HG03520 (cell line): ENCODE results near the gene BICD2.

Source experiments
- ATAC-seq: cut with Tn5 transposase; IDR thresholded peaks from one replicate; pipeline ENCODE4 v1.9.1; 2021; ENCODE audit warnings: mild to moderate bottlenecking, moderate library complexity; ENCODE audit not compliant: unreplicated experiment

The BICD2 gene

DNA sequence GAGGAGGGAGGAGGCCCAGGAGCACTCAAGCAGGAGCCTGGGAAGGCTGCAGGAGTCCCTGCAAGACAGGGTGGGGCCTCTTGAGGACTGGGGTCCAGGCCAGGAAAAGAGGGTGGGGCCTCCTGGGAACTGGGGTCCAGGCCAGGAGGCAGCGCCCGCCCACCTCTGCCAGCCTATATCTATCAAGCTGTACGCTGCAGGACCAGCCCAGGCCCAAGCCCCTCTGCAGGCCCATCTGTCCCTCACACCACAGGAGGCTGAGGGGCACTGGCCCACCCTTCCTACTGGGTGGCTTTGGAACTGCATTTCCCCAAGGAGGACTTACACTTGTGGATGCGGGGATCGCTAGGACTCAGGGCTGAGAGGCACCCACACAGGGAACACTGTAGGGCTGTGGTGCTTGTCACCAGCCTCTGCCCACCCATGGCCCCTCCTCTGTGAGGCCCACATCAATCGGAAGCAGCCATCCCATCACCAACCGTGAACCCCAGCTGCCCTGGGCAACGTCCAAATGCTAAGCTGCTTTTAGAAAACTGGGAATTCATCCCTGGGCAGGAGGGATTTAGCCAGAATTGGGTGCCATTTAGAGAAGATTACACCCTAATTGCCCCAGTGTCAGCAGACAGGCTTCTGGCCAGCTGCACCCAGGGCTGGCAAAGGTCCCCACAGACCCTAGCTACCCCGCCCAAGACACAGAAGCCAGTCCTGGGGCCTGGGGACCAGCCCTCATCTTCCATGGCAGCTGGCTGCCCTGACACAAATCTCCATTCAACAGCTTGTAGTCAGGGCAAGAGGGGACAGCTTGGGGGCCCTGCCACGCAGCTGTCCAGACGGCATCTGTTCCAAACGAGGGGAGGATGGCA lies 15.3 kb downstream of the BICD2 start:
- ATAC-seq, result no peak

DNA sequence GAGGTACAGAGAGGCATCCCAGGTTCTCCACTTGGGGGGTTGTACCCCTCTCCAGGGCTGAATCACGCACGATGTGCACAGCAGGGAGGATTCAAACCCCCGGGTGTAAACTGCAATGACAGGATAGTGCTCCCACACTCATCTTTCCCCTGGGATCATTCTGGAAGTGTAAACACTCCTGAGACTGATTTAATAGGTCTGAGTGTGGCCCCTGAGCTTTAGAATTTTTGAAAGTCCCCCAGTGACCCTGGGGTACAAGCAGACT lies 16.5 kb downstream of the BICD2 start:
- no peak for ATAC-seq

DNA sequence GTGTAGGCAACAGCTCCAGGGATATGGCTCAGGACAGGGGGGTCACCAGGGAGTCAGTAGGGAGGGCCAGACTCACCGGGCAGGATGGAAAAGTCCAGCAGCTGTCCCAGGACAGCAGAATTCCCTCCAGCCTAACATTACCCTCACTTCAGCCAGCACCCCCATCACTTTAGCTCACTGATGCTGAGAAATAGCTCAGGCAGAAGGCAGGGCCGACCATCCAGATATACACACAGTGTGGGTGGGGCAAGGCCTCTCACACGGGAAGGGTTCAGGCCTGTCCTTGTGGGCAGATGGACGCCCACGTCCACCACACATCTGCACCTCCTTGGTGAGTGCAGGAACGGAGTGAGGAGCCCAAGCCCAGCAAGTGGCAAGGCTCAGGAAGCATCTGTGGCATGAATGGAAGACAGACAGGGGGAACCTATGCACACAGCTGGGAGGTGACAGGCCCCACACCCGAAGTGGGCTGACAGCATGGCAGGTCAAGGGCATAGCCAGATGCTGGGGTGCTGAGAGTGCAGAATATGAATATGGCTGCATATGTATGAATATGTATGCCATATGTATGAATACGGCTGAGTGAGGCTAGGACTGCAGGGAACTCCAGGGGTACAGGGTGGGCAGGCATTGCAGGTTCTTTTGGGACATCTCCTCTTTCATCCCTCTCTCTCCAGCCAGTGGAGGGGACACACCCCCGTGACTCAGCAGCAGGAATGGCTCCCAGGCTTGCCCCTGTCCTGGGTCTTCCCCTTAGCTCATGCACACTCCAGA lies 17.0 kb downstream of the BICD2 start:
- ATAC-seq, result no peak

DNA sequence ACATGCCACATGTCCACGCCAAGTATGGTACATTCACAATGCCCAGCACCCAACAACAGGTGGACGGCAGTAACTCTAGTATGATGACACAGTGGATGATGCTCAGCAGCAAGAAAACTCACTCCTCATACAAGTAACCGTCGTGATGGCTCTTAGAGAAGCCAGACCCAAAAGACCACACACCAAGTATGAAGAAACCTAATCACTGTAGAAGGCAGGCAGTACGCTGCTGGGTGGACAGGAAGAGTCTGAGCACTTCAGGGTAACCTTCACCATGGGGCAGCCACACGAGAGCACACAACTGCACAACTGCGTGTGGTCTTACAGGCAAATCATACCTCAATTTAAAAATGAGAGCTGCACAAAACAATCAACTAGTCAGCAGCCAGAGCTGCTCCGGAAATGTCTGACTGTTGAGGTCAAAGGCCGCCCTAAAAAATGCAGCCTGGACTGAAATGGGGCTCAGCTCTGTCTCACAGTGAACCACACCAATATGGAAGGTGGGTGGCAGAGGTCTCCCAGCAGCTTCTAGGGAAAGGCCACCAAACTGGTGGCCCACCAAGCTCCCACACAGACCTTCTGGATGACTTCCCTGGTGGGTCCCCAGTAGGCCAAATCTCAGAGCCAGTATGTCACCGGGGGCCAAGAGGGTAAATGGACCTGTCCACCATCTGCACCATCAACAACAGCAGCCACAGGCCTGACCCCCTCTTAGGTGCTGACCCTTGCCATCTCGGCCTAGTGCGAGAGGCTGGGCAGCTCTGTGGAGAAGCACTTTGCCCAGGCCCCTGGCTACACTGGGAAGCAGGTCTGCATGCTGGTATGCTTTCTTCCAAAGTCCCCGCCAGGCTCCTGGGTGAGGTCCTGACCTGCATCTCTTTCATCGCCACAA lies 17.8 kb downstream of the BICD2 start:
- no peak for ATAC-seq

DNA sequence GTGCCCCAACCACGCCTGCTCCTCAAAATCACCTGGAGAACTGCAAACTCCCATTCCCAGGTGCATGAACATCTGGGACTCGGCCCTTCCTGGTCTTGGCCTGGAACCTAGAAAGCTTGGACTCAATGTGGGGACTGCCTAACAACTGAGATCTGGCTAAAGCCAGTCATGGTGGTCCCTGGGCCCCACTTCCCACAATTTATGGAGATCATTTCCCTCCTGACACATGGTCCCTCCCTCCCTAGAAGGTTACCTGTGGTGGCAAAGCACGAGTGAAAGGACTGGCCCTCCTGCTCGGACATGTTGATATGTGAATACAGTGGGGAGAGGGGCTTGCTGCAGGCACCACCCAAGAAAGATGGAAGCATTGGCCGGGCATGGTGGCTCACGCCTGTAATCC lies 18.8 kb downstream of the BICD2 start:
- ATAC-seq, result no peak

DNA sequence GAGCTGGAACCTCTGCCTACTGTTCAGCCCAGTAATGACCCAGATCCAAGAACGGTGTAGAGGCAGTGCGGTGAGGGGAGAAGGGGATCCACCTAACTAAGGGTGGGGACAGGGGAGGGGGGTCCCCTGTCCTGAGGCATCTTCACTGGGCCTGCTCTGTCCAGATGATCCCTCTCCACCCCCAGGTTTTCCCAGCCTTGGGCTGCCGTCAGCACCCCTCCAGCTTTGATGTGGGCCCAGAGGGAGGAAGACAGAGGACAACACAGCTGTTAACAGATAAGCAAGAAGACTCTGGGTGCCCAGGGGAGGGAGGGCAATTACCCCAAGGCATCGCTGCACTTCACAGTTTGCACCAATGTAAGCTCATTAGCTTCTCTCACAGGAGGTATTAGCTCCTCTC lies 19.3 kb downstream of the BICD2 start:
- no peak for ATAC-seq

DNA sequence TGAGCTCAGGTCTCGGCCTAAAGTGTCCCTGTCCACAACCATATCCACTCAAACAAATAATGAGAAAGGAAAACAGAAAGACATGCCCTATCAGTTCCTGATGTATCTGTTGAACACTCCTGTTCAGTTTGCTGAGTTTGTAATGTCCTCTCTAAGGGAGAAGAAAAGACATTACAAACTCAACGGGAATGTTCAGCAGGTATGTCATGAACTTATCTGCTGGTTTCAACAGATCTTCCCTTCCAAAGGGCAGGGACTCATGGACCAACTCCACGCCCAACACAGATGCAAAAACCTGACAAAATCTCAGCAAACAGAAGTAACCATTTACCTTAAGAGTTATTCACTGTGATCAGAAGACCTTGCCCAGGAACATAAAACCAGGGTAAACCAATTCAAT lies 23.7 kb downstream of the BICD2 start:
- no peak for ATAC-seq

DNA sequence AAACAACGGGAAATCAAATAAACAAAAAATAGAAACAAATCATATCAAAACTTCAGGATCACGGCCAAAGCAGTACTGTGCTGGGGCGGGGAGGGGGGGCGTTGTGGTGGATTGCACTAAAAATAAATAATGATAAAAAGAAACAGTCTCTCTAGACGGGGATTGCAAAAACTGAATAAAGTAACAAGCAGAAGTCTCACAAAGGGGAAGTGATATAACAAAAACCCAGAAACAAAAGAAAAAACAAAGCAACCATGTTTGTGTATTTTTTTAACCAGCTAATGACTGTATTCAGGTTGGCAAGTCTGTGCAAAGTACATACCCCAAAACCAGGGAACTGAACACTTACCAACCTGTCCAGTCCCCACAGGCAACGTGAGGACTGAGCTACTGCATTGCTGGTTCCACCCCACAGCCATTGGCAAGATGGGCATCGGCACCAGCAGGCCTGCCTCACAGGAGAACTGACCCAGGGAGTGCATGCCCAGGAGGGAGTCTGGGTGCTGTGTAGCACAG lies 24.1 kb downstream of the BICD2 start:
- no peak for ATAC-seq

DNA sequence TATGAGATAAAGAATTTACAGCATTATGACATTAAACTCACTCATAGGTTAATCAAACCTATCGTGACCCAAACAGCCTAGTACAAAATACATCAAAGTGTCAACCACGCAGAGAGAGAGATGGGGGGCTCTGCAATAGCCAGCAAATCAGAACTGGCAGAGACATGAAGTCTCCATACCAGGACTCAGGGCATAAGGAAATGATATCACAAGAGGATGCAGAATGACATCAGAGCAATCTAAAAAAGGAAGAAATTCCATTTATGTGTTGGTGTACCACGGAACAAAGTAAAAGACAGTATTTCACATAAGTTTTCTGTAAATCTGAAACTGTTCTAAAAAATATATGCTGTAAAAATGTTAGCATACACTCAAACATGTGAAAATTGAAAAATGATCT lies 24.6 kb downstream of the BICD2 start:
- ATAC-seq, result no peak

DNA sequence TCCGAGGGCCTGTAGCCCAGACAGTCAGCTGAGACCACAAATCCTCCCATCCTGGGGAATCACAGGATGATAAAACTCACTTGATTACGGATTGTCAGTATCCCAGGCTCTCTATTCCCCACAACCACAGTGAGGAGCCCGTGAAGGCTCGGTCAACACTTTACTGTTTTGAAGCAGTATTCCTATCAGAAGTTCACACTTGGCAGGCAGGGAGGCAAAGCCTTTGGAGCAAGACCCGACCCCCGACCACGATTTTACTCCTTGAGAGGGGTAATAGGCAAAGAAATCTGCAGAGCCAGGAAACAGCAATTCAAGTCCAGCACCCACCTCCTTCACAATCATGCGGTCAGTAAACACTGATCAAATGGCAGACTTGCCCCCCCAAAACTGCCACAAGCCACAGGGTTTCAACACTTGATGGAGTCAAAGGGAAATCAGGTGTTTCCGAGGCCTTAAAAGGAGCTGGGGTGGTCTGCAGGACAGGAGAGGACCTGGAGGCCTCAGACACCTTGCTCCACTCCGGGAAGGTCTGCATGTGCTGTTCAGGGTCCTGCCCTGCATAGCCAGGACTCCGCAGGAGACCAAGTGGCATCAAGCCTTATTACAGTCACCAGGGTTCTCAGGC lies 25.2 kb downstream of the BICD2 start:
- no peak for ATAC-seq

DNA sequence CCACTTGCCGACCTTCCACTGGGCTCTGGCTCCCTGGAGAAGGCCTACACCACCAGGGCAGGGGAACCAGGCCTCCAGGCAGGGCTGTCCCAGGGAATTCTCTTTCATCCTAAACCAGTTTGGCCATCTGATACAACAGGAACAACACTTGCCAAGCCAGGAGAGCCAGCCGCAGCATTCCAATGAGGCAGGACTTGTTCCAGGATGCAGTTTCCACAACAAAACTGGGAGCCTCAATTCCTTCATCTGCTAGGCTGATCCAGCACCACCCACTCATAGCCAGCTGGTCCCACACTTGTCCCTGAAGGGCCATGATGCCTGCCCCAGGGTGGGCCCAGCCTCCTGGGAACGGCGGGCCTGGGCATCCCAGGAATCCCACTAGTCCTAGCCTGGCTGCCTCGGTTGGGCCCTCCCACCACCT lies 26.0 kb downstream of the BICD2 start:
- no peak for ATAC-seq

DNA sequence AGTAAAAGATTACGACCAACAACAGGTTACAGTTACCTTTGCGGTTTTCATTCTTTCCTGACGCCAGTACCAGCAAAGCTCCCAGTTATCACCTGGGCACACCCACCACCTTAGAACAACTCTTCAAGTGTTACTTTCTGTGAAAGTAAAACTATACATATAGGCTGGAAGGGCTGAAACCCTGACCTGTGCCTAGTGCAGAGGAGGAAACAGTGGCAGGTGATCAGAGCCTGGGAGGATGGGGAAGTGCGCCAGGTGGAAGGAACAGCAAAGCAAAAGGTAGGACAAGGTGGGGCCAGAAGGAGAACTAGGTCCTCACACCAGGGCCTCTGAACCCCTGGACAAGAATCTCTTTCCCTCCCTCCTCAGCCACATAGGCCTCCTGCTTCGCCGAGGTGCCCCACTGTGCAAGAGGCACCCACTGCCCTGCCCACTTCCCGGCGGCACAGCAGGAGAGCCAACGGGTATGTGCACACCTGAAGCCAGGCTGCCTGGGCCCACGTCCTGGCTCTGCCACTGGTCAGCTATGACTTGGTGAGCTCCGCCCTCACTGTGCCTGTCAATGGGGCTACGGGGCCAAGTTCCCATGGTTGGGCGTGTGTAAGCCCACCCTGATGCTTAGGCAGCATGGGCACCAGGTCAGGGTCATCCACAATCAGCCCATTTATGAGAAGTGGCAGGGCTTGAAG lies 26.9 kb downstream of the BICD2 start:
- ATAC-seq, result no peak

DNA sequence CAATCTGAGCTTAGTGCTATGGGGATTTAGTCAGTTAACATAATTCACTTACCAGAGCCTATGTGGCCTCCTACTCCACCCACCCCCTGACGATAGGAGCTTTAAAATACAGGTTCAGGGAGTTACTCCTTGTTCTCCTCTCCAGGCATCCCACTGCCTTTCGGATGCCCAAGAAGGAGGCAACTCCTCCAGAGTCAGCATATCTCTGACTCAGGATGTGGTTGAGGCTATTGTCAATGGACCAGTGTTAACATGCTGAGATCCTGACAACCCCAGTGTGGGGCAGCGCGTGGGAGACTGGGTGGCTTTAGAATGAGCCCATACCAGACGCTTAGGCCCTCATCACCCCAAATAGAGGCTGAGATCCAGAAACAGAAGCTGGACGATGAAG lies 27.4 kb downstream of the BICD2 start:
- ATAC-seq, result no peak

DNA sequence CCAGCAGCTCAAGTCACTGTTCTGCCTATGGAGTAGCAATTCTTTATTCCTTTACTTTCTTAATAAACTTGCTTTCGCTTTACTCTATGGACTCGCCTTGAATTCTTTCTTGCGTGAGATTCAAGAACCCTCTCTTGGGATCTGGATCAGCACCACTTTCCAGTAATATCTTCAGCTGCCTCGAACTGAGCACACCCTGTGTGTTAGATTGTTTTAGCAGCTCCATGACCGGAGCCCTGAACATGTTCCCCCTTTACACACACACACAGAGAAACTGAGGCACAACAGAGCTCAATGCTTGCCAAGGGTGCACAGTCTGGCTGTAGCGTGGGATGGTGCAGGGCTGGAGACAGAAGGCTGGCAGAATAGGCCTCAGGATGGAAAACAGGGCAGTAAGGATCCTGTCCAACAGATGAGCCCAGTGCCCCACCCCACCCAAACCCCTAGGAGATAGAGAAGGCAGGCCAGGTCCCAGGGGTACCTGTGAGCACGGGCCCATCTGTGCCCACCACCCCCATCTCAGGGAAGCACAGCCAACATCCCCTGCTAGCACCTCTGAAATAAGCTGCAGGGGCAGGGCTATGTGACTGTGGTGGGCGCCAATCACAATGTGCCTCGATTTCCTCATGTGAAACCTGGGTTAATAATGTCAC lies 27.9 kb downstream of the BICD2 start:
- no peak for ATAC-seq

DNA sequence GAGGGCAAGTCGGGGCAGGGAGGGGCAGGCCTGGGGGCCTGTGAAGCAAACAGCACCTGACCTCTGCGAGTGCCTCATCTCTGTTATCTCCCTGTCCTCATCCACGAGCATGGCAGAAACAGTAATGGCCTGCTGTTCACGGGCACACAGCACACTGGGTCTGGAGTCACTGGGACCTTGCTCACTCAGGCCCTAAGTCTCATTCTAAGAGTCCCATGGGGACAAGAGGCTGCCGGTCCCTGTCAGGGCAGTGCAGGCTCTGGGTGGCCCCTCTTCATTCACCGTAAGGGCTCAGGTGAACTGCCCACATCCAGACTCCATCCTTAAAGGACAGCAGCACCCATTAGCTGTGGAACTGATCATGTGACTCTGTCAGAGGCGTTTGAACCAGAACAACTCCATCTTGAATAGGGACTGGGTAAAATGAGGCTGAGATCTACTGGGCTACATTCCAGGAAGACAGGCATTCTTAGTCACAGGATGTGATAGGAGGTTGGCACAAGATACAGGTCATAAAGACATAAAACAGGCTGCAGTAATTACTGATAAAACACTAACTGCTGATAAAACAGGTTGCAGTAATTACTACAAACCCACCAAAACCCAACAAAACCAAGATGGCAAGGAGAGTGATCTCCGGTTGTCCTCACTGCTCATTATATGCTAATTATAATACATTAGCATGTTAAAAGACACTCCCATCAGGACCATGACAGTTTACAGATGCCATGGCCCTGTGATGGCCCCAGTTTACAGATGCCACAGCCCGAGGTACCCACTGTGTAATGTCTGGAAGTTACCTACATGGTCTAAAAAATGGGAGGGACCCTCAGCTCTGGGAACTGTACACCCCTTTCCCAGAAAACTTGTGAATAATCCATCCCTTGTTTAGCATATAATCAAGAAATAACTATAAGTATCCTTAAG lies 28.7 kb downstream of the BICD2 start:
- no peak for ATAC-seq

DNA sequence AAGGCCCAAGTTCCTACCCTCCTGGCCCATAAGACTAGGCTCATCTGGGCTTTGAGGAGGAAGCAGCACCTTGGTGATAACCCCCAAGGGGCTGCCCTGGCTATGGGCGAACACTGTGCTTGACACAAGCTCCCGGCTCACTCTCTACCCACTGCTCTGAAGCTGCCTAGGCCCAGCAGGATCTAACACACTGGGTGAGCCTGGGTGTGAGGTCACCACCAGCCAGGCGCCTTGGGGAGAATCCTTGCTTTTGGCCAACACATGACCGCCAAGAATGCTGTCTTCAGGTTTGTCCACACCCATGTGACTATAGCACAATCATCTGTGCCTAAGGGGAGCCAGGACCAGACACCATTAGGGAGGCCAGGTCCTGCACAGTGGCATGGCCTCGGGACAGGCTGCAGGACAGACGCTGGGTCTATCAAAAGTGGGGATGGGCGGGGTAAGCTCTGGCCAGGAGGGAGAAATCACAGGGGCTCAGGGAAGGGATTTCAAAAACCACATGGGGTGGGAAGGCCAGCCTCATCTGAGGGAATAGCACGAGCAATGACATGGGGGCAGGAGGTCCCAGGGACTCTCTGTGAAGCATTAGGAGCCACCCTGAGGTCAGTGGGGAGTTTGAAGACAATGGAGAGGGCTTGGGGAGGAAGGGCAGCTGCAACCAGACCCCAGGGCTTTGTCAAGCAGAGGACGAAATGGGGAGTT lies 29.6 kb downstream of the BICD2 start:
- no peak for ATAC-seq

DNA sequence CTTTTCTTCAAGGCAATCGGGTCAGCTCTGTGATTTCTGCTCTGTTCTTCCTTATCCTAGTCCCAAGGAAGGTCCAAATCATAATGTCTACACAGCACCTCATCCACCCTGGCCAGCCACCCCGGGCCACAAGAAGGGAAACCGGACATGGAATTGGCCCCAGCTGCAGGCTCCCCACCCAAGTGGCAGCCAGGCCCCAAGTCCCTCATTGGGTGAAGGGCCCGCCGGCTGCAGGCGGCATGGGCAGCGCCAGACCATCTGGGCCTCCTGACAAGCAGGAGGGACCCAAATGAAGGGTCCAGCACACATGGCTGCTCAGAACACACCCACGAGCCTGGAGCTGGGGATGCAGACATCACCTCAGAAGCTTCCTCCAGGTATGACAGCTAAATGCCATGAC lies 33.7 kb downstream of the BICD2 start:
- ATAC-seq, result no peak

DNA sequence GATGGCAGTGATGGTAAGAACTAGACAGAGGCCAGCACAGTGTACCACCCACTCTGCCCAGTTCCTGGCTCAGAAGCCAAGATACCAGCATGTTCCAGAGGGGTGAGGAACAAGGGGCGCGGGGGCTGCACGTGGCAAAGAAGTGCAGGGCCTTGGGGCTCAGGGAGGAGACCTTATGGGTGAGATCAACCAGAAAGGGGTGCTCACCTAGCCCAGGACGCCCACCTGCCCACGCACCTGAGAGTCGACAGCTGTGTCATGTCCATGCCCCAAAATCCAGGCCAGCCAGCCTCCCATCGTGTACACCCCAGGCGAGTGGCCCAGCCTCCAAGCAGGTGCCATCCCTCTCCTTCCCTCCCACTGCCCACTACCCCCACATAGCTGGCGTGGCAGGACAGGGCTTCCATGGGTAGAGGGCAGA lies 34.9 kb downstream of the BICD2 start:
- no peak for ATAC-seq
